GM12864 (cell line): Measurements from ENCODE around the gene MBTPS1.

Source experiments
- DNase-seq: peaks from one replicate; pipeline ENCODE4 v3.0.0-alpha.2; 2011; ENCODE audit warnings: low read depth
- H3K4me3 ChIP-seq: 2 replicates; pipeline ENCODE4 v1.5.1; 2011; ENCODE audit warnings: mild to moderate bottlenecking, low read depth, low read length, control low read depth
- TF ChIP-seq, protein P1 (sequence below): IDR thresholded peaks from 2 replicates; pipeline ENCODE4 v1.5.1; 2011; ENCODE audit warnings: low read depth, mild to moderate bottlenecking, moderate library complexity, low read length, control low read depth, inconsistent platforms; ENCODE audit errors: missing control alignments

The MBTPS1 gene

DNA sequence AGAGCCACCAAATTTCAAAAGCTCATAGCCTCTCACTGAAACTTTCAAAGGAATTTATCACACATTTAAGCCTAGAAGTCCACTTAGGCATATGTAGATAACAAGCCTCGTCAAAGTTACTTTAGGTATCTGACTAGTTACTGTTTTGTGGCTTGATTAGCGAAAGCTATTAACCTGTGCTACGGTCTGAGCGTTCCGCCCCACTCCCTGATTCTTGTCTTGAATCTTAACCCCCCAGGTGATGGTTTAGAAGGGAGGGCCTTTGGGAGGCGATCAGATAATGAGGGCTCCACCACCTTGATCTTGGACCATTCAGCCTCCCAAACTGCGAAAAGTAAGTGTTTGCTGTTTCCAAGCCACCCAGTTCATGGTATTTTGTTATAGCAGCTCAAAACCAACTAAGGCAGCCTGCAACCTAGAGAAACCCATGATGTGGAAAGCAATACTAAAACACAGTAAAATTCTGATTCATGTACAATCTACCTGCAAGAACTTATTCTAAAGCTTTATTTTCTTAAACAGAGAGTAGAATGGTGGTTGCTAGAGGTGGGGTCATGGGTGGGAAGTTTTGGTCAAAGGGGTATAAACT is 21.1 kb upstream of the MBTPS1 start:
- no peak overlapping the region for H3K4me3 ChIP-seq
- TF ChIP-seq, protein P1, sequence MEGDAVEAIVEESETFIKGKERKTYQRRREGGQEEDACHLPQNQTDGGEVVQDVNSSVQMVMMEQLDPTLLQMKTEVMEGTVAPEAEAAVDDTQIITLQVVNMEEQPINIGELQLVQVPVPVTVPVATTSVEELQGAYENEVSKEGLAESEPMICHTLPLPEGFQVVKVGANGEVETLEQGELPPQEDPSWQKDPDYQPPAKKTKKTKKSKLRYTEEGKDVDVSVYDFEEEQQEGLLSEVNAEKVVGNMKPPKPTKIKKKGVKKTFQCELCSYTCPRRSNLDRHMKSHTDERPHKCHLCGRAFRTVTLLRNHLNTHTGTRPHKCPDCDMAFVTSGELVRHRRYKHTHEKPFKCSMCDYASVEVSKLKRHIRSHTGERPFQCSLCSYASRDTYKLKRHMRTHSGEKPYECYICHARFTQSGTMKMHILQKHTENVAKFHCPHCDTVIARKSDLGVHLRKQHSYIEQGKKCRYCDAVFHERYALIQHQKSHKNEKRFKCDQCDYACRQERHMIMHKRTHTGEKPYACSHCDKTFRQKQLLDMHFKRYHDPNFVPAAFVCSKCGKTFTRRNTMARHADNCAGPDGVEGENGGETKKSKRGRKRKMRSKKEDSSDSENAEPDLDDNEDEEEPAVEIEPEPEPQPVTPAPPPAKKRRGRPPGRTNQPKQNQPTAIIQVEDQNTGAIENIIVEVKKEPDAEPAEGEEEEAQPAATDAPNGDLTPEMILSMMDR: no peak
- no peak for DNase-seq

DNA sequence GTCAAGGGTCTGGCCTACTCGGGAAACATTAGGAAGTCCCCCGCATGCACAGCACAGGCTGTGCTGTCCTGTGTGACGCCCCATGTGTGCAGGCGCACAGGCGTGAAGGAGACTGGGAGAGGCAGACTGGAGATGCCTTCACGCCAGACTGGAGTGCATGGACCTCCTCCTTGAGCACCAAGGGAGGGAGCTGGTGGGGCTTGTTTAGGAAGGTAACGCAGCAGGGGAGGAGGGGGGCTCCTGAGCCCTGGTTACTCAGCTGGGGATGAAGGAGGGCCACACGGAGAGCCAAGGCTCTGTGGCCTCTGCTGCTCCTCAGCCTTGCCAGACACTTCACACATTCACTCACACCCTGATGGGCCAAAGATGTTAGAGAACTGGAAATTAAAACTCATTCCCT is 20.5 kb upstream of the MBTPS1 start:
- DNase-seq: no peak
- no peak overlapping the region for H3K4me3 ChIP-seq
- TF ChIP-seq, protein P1: no peak

DNA sequence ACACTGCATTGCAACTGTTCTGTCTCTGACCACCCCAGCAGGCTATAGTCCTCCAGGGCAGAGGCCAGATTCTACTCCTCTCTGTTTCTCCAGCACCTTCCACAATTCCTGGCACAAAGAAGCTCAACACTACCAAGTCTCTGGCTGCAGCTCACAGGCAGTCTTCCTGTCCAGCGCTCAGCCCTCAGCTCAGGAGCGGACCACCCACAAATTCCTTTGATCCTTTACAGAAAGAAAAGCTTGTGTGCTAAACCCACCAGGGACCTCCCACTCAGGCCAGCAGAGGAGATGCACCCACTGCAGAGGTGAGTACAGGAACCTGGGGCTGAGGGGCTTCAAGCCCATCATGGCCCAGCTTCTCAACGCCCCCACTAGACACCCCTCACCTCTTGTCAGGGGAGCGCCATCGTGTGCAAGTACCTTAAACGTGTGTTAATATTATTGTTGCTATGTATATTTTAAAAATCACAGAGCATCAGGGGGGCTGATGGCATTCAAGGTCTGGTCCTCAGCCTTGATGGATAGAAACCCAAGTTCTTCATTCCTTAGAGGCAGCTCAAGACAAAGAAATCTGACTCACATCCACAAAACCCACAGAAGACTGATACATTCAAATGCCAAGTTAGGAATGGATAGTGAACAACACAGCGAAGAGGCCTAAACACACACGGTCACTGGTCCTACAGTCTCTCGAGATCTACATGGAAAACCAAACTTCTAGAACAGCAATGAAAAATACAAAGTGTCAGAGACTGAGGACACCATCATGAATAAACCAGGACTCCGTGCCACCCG is 19.8 kb upstream of the MBTPS1 start:
- H3K4me3 ChIP-seq: no peak overlapping the region
- TF ChIP-seq, protein P1: no peak
- DNase-seq: no peak

DNA sequence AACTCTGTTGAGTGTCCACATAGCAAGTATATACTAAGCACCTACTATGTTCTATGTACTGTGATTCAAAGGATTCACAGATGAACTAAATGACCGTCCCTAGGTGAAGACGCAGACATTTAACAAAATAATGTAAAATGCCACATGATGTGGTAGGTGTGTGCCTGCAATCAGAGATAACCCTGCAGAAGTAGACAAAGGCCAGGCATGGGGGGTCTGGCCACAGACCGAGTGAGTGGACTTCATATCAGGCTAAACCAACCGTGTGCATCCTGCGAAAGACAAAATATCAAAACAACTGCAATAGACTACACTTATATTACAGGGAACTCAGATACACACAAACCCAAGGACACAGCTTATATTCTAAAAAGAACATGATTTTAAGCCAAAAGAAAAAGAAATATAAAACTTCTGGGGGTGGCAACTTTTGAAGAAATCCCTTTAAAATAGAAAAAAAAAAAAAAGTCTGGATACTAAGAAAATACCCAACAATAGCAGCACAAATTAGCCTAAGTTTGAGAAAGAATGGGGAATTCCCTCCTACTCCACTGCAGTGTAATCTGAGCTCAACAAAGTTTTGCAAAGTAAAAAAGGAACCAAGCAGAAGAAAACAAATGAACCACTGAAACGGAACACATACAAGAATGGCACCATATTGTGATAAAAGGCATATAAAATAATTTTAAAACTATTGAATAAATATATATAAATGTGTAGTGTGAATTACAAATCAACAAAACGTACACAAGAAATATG is 16.0 kb upstream of the MBTPS1 start:
- TF ChIP-seq, protein P1: no peak
- H3K4me3 ChIP-seq: no peak overlapping the region
- no peak for DNase-seq

DNA sequence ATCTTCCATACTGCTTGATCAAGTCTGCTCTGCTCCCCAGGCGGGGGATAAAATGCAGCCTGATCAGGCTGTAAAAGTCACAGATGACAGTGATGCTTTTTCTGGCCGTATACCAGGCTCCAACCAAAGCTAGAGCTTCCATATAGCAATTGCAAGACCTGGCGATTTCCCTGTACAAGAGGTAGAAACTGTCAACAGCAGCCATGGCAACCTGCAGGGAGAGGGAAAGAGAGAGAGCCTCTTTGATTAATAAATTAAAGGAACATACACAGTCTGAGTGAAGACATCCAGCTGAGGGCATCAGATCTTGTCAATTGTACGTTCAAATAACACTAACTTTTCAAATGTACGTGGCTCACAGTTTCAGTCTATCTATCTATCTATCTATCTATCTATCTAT is 14.4 kb upstream of the MBTPS1 start:
- TF ChIP-seq, protein P1: no peak
- DNase-seq: no peak

DNA sequence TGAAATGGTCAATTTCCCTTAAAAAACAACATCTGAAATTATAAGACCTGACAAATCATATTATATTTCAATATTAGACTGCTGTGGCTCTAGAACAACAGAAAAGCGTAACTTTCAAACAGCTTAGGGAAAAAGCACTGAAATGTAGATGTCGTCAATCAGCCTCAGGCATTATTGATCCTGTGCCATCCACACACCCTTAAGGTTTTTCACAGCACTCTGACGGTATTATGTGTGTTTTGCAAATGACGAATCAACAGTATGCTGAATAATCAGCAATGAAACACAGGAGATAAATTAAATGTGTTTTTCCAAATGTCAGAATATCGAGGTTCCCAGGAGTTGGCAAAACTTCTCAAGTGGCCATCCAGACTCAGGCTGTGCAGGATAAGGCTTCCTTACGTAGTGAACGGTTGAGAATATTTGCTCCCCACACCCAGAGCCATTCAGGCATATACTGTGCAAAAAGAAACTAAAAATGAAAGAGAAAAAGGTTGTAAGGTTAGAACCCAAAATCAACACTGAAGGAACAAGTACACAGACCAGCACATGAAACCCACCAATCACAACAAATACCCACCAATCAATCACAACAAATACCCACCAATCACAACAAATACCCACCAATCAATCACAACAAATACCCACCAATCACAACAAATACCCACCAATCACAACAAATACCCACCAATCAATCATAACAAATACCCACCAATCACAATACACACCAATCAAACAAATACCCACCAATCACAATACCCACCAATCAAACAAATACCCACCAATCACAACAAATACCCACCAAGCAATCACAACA is 7.7 kb upstream of the MBTPS1 start:
- no peak overlapping the region for H3K4me3 ChIP-seq
- TF ChIP-seq, protein P1: no peak
- DNase-seq: no peak

More for the DNA sequence above, 14.4 kb upstream of the MBTPS1 start:
- H3K4me3 ChIP-seq: no peak overlapping the region
